PFSK-1 (cell line): ENCODE measurements around the gene IFIT3.

ENCODE experiments used
- FOXP2 ChIP-seq: optimal IDR thresholded peaks from 2 replicates; pipeline ENCODE3; 2011; ENCODE audit warnings: borderline replicate concordance, control low read depth, inconsistent platforms; ENCODE audit not compliant: insufficient read depth; ENCODE audit errors: extremely low read length, extremely low read depth
- POLR2AphosphoS5 ChIP-seq: IDR thresholded peaks from 2 replicates; pipeline ENCODE4 v1.6.1; 2012; ENCODE audit warnings: low read depth, mild to moderate bottlenecking, control low read depth, low read length, moderate library complexity
- SIN3A ChIP-seq: IDR thresholded peaks from 2 replicates; pipeline ENCODE4 v1.6.1; 2012; ENCODE audit warnings: mild to moderate bottlenecking, low read length, moderate library complexity, borderline replicate concordance; ENCODE audit not compliant: insufficient read depth
- TAF1 ChIP-seq: IDR thresholded peaks from 2 replicates; pipeline ENCODE4 v1.6.1; 2012; ENCODE audit warnings: low read length, control low read depth, borderline replicate concordance; ENCODE audit not compliant: insufficient read depth
- TF ChIP-seq, protein P1 (sequence below), 2 experiments: IDR thresholded peaks; 2 replicates each; pipeline versions ENCODE4 v1.6.1 to v1.8.0; 2011 to 2012; ENCODE audit warnings: low read depth in 2 of 2, low read length in 2 of 2, control low read depth in 1 of 2, inconsistent platforms in 1 of 2, mild to moderate bottlenecking in 1 of 2, moderate library complexity in 1 of 2; ENCODE audit not compliant: insufficient read depth in 1 of 2

DNA sequence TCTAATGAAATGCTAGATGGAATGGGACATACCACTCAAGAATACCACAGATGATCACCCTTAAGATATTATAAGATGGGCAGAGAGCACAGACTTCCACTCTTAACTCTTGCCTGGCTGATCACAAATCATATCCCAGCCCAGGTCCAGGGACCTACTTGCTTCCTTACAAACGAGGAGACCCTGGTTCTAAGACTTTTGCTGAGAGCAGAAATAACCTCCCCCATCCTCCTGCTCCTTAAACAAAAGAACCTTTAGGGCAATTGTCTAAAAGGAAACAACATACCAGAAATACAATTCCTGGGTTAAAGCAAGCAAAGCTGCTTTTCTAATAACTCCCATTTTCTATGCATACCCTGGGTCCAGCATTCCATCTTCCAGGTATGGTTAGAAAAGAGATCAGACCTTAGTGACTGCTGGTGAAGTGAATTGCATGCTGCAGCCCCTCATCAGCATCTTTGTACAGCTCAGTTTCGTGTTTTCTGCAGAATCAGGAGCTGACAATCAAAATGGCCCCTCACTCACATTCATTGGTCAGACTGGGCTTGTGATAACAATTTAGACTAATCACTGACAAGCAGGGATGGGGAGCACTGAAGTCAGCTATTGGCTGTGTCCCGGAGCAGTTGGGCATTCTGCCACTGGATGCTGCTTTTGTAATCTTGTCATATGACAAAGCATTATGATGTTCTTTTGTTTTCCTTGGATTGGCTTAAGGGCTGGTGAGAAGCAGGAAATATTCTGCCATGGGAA, 14.6 kb downstream of the IFIT3 start:
- TF ChIP-seq FOXP2 (no peak), POLR2AphosphoS5 (no peak), TAF1 (no peak), SIN3A (no peak)
- TF ChIP-seq, protein P1, sequence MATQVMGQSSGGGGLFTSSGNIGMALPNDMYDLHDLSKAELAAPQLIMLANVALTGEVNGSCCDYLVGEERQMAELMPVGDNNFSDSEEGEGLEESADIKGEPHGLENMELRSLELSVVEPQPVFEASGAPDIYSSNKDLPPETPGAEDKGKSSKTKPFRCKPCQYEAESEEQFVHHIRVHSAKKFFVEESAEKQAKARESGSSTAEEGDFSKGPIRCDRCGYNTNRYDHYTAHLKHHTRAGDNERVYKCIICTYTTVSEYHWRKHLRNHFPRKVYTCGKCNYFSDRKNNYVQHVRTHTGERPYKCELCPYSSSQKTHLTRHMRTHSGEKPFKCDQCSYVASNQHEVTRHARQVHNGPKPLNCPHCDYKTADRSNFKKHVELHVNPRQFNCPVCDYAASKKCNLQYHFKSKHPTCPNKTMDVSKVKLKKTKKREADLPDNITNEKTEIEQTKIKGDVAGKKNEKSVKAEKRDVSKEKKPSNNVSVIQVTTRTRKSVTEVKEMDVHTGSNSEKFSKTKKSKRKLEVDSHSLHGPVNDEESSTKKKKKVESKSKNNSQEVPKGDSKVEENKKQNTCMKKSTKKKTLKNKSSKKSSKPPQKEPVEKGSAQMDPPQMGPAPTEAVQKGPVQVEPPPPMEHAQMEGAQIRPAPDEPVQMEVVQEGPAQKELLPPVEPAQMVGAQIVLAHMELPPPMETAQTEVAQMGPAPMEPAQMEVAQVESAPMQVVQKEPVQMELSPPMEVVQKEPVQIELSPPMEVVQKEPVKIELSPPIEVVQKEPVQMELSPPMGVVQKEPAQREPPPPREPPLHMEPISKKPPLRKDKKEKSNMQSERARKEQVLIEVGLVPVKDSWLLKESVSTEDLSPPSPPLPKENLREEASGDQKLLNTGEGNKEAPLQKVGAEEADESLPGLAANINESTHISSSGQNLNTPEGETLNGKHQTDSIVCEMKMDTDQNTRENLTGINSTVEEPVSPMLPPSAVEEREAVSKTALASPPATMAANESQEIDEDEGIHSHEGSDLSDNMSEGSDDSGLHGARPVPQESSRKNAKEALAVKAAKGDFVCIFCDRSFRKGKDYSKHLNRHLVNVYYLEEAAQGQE (IDR thresholded peaks at IDR 0.05; ENCODE audit: insufficient read depth in 1 of 2, low read depth in 2 of 2, low read length in 2 of 2): no peak
